ENCODE data around the gene HDC. TPM values are rescaled to one million over a fixed set of nuclear protein-coding genes. Genes with fewer than 3 reads are reported as not detected.

Gene HDC
- polyA plus RNA-seq, 1 of the 3 experiments (the other 2 are of a cell fraction), result not detected

DNA sequence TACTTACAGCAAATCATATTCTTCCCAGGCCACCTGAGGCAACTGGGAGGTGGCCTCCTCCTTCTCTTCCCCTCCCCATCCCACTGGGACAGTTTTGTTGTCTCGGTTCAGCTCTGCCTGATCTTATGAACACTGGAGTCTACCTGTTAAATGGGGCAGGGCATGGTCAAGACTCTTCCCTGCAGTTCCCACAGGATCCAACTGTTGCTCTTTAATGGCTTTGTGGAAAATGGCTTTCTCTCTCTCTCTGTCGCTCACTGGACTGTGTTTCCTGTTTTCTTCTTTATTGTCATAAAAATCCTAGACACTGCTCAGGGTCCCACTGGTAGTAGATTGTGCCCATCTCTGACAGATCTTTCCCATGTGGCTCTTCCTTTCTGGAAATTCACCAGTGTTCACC, 43.3 kb downstream of the HDC start:
- CTCF ChIA-PET, result no interaction called here
- 82% methylated on average over 2 of the region's 2 CpGs for WGBS (ENCODE audit: low lambda C conversion rate)
- no peak overlapping the region for H3K4me3 ChIP-seq (ENCODE audit: low read depth in 2 of 2, low read length in 1 of 2)

More for the DNA sequence above, 43.3 kb downstream of the HDC start:
- Histone ChIP-seq H3F3A (replicated peaks; ENCODE audit: insufficient read depth) (no peaks in the 10 kb centered on the region), H3K27ac (ENCODE audit: low read depth in 2 of 2, low read length in 1 of 2) (no peak overlapping the region), H3K4me2 (no peak overlapping the region), H3K9ac (no peak overlapping the region), H3K79me2 (ENCODE audit: insufficient read depth) (no peaks in the 10 kb centered on the region), H2AFZ (ENCODE audit: low read depth) (no peak overlapping the region), H3K36me3 (replicated peaks in 1 of 2; ENCODE audit: control insufficient read depth in 1 of 2, insufficient read depth in 2 of 2, low read length in 1 of 2) (no peaks in the 10 kb centered on the region), H3K4me1 (ENCODE audit: control insufficient read depth in 1 of 2, insufficient read depth in 2 of 2, low read depth in 1 of 2, low read length in 1 of 2) (no peaks in the 10 kb centered on the region), H3K9me2 (no peaks in the 10 kb centered on the region), H3K9me3 (no peaks in the 10 kb centered on the region), H3K27me3 (ENCODE audit: insufficient read depth) (no peaks in the 10 kb centered on the region), H4K20me1 (ENCODE audit: insufficient read depth) (no peaks in the 10 kb centered on the region)
- POLR2A ChIA-PET, result no interaction called here
- no peak for DNase-seq
- TF ChIP-seq CHD2 (IDR thresholded peaks at IDR 0.05; ENCODE audit: low read length, partially characterized antibody) (no peak), RFX5 (IDR thresholded peaks at IDR 0.05; ENCODE audit: low read length) (no peak), POLR2AphosphoS5 (IDR thresholded peaks at IDR 0.05; ENCODE audit: low read depth, low read length) (no peak), ELF1 (IDR thresholded peaks at IDR 0.05) (no peak), GABPA (IDR thresholded peaks at IDR 0.05; ENCODE audit: low read depth) (no peak), FOXJ3 (CRISPR knock-in tag; IDR thresholded peaks at IDR 0.05) (no peak)
- TF ChIP-seq, protein P1, sequence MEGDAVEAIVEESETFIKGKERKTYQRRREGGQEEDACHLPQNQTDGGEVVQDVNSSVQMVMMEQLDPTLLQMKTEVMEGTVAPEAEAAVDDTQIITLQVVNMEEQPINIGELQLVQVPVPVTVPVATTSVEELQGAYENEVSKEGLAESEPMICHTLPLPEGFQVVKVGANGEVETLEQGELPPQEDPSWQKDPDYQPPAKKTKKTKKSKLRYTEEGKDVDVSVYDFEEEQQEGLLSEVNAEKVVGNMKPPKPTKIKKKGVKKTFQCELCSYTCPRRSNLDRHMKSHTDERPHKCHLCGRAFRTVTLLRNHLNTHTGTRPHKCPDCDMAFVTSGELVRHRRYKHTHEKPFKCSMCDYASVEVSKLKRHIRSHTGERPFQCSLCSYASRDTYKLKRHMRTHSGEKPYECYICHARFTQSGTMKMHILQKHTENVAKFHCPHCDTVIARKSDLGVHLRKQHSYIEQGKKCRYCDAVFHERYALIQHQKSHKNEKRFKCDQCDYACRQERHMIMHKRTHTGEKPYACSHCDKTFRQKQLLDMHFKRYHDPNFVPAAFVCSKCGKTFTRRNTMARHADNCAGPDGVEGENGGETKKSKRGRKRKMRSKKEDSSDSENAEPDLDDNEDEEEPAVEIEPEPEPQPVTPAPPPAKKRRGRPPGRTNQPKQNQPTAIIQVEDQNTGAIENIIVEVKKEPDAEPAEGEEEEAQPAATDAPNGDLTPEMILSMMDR (IDR thresholded peaks at IDR 0.05), result no peak
- TF ChIP-seq, protein P2, sequence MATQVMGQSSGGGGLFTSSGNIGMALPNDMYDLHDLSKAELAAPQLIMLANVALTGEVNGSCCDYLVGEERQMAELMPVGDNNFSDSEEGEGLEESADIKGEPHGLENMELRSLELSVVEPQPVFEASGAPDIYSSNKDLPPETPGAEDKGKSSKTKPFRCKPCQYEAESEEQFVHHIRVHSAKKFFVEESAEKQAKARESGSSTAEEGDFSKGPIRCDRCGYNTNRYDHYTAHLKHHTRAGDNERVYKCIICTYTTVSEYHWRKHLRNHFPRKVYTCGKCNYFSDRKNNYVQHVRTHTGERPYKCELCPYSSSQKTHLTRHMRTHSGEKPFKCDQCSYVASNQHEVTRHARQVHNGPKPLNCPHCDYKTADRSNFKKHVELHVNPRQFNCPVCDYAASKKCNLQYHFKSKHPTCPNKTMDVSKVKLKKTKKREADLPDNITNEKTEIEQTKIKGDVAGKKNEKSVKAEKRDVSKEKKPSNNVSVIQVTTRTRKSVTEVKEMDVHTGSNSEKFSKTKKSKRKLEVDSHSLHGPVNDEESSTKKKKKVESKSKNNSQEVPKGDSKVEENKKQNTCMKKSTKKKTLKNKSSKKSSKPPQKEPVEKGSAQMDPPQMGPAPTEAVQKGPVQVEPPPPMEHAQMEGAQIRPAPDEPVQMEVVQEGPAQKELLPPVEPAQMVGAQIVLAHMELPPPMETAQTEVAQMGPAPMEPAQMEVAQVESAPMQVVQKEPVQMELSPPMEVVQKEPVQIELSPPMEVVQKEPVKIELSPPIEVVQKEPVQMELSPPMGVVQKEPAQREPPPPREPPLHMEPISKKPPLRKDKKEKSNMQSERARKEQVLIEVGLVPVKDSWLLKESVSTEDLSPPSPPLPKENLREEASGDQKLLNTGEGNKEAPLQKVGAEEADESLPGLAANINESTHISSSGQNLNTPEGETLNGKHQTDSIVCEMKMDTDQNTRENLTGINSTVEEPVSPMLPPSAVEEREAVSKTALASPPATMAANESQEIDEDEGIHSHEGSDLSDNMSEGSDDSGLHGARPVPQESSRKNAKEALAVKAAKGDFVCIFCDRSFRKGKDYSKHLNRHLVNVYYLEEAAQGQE (IDR thresholded peaks at IDR 0.05; ENCODE audit: low read depth, low read length), result no peak
- TF ChIP-seq, protein P3, sequence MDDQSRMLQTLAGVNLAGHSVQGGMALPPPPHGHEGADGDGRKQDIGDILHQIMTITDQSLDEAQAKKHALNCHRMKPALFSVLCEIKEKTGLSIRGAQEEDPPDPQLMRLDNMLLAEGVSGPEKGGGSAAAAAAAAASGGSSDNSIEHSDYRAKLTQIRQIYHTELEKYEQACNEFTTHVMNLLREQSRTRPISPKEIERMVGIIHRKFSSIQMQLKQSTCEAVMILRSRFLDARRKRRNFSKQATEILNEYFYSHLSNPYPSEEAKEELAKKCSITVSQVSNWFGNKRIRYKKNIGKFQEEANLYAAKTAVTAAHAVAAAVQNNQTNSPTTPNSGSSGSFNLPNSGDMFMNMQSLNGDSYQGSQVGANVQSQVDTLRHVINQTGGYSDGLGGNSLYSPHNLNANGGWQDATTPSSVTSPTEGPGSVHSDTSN (IDR thresholded peaks at IDR 0.05), result no peak
- TF ChIP-seq, protein P4, sequence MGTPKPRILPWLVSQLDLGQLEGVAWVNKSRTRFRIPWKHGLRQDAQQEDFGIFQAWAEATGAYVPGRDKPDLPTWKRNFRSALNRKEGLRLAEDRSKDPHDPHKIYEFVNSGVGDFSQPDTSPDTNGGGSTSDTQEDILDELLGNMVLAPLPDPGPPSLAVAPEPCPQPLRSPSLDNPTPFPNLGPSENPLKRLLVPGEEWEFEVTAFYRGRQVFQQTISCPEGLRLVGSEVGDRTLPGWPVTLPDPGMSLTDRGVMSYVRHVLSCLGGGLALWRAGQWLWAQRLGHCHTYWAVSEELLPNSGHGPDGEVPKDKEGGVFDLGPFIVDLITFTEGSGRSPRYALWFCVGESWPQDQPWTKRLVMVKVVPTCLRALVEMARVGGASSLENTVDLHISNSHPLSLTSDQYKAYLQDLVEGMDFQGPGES (IDR thresholded peaks at IDR 0.05; ENCODE audit: low read depth, low read length), result no peak
- TF ChIP-seq, protein P5, sequence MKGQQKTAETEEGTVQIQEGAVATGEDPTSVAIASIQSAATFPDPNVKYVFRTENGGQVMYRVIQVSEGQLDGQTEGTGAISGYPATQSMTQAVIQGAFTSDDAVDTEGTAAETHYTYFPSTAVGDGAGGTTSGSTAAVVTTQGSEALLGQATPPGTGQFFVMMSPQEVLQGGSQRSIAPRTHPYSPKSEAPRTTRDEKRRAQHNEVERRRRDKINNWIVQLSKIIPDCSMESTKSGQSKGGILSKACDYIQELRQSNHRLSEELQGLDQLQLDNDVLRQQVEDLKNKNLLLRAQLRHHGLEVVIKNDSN (IDR thresholded peaks at IDR 0.05; ENCODE audit: borderline replicate concordance, low read depth), result no peak
- TF ChIP-seq, protein P6, sequence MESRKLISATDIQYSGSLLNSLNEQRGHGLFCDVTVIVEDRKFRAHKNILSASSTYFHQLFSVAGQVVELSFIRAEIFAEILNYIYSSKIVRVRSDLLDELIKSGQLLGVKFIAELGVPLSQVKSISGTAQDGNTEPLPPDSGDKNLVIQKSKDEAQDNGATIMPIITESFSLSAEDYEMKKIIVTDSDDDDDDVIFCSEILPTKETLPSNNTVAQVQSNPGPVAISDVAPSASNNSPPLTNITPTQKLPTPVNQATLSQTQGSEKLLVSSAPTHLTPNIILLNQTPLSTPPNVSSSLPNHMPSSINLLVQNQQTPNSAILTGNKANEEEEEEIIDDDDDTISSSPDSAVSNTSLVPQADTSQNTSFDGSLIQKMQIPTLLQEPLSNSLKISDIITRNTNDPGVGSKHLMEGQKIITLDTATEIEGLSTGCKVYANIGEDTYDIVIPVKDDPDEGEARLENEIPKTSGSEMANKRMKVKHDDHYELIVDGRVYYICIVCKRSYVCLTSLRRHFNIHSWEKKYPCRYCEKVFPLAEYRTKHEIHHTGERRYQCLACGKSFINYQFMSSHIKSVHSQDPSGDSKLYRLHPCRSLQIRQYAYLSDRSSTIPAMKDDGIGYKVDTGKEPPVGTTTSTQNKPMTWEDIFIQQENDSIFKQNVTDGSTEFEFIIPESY (IDR thresholded peaks at IDR 0.05; ENCODE audit: borderline replicate concordance, low read depth), result no peak
- TF ChIP-seq, protein P7, sequence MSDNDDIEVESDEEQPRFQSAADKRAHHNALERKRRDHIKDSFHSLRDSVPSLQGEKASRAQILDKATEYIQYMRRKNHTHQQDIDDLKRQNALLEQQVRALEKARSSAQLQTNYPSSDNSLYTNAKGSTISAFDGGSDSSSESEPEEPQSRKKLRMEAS (IDR thresholded peaks at IDR 0.05; ENCODE audit: low read depth), result no peak

All from SK-N-SH (cell line).